Karpas-422 (cell line): ENCODE measurements around the gene RIMKLB. TPM values are rescaled to one million over a fixed set of nuclear protein-coding genes. Genes with fewer than 3 reads are reported as not detected.

Experiments used
- DNase-seq: peaks from one replicate; pipeline ENCODE4 v3.0.0-alpha.2; 2015
- H2AFZ ChIP-seq: fragments of 200-600 bp; sonication (generic); 2 replicates; pipeline ENCODE4 v1.6.1; 2014; ENCODE audit warnings: antibody characterized with exemption, low read length, mixed read lengths
- H3K27ac ChIP-seq: fragments of 200-600 bp; sonication (generic); 2 replicates; pipeline ENCODE4 v1.5.1; 2014; ENCODE audit warnings: mild to moderate bottlenecking, low read length, moderate library complexity
- H3K27me3 ChIP-seq: fragments of 200-600 bp; sonication (generic); 2 replicates; pipeline ENCODE4 v1.6.1; 2014; ENCODE audit warnings: low read length, mixed read lengths
- H3K36me3 ChIP-seq: fragments of 200-600 bp; sonication (generic); 2 replicates; pipeline ENCODE4 v1.6.1; 2014; ENCODE audit warnings: low read length, mixed read lengths; ENCODE audit not compliant: insufficient read depth
- H3K4me1 ChIP-seq: fragments of 200-600 bp; sonication (generic); 2 replicates; pipeline ENCODE4 v1.6.1; 2014; ENCODE audit warnings: mild to moderate bottlenecking, low read length, mixed read lengths
- H3K4me2 ChIP-seq: fragments of 200-600 bp; sonication (generic); 2 replicates; pipeline ENCODE4 v1.6.1; 2014; ENCODE audit warnings: low read length, low read depth, mild to moderate bottlenecking; ENCODE audit not compliant: poor library complexity, severe bottlenecking
- H3K4me3 ChIP-seq: fragments of 200-600 bp; sonication (generic); 2 replicates; pipeline ENCODE4 v1.5.1; 2014; ENCODE audit warnings: mild to moderate bottlenecking, antibody characterized with exemption, low read length, mixed read lengths
- H3K79me2 ChIP-seq: fragments of 200-600 bp; sonication (generic); 2 replicates; pipeline ENCODE4 v1.6.1; 2014; ENCODE audit warnings: mild to moderate bottlenecking, low read length, mixed read lengths
- H3K9ac ChIP-seq: fragments of 200-600 bp; sonication (generic); 2 replicates; pipeline ENCODE4 v1.6.0; 2014; ENCODE audit warnings: low read length
- H3K9me2 ChIP-seq: fragments of 200-600 bp; sonication (generic), shearing (Covaris generic); replicated peaks from 2 replicates; pipeline ENCODE4 v1.6.0; 2014; ENCODE audit warnings: mild to moderate bottlenecking, low read length, moderate library complexity; ENCODE audit not compliant: insufficient read depth
- H3K9me3 ChIP-seq: fragments of 300-700, 200-600 bp; sonication (generic); 2 replicates; pipeline ENCODE4 v1.6.1; 2014; ENCODE audit warnings: low read length, mixed read lengths
- H4K20me1 ChIP-seq: fragments of 200-600 bp; sonication (generic); 2 replicates; pipeline ENCODE4 v1.6.1; 2014; ENCODE audit warnings: mild to moderate bottlenecking, antibody characterized with exemption, low read length, low read depth; ENCODE audit not compliant: insufficient read depth
- total RNA-seq: library from RNA; depleted of rRNA; stranded (reverse); fragments of >200 nt; shearing (Covaris generic); gene quantifications from 2 replicates; pipeline ENCODE4 v1.2.3, GENCODE V29; 2014; ENCODE audit warnings: low replicate concordance; rRNA removed

RIMKLB gene
- total RNA-seq, result 0.89 and 0.90 TPM in 2 replicates

GRCh38 chr12:8697476-8698131 lies at the start of gene RIMKLB:
TSS of gene RIMKLB (plus strand) at chr12:8697991. CDS start at chr12:8713867, 15,876 bp downstream.
- Histone ChIP-seq H3K27ac (no peak within 1 kb of the TSS), H3K79me2 (no peaks in the 10 kb centered on the region), H3K4me3 (peak within 1 kb of the TSS; percentile 78), H3K27me3 (no peaks in the 10 kb centered on the region), H3K36me3 (no peaks in the 10 kb centered on the region), H2AFZ (peak within 1 kb of the TSS; percentile 87), H3K4me1 (peaks cover 21% of the 10 kb centered on the region), H3K4me2 (peak within 1 kb of the TSS; percentile 78), H3K9me3 (no peaks in the 10 kb centered on the region), H3K9me2 (no peaks in the 10 kb centered on the region), H4K20me1 (no peaks in the 10 kb centered on the region), H3K9ac (peak within 1 kb of the TSS; percentile 54)
- DNase-seq, result peak; percentile 77

- H3K9ac ChIP-seq, result no peak overlapping the region
- no peaks in the 10 kb centered on the region for H3K36me3 ChIP-seq
- no peaks in the 10 kb centered on the region for H4K20me1 ChIP-seq
- no peak overlapping the region for H3K4me2 ChIP-seq
- H3K79me2 ChIP-seq, result no peaks in the 10 kb centered on the region
- H3K27me3 ChIP-seq, result no peaks in the 10 kb centered on the region
- no peak overlapping the region for H3K4me3 ChIP-seq
- DNase-seq, result no peak
- H2AFZ ChIP-seq, result no peak overlapping the region
- H3K9me2 ChIP-seq, result no peaks in the 10 kb centered on the region
- no peaks in the 10 kb centered on the region for H3K9me3 ChIP-seq
- H3K27ac ChIP-seq, result no peak overlapping the region
- H3K4me1 ChIP-seq, result no peaks in the 10 kb centered on the region
Observed at GRCh38 chr12:8648576-8649205, 49.1 kb upstream of the RIMKLB start.

GRCh38 chr12:8655421-8655820 lies 42.4 kb upstream of the RIMKLB start:
- H3K27me3 ChIP-seq, result no peaks in the 10 kb centered on the region
- no peak overlapping the region for H3K4me2 ChIP-seq

GRCh38 chr12:8658346-8658745 lies 39.4 kb upstream of the RIMKLB start:
- no peaks in the 10 kb centered on the region for H3K9me3 ChIP-seq
- H3K27me3 ChIP-seq, result no peaks in the 10 kb centered on the region
- no peak overlapping the region for H2AFZ ChIP-seq
- no peaks in the 10 kb centered on the region for H3K79me2 ChIP-seq
- no peaks in the 10 kb centered on the region for H3K36me3 ChIP-seq
- H3K9me2 ChIP-seq, result no peaks in the 10 kb centered on the region
- H3K9ac ChIP-seq, result no peak overlapping the region
- no peak overlapping the region for H3K4me3 ChIP-seq
- no peak overlapping the region for H3K4me2 ChIP-seq
- H3K27ac ChIP-seq, result no peak overlapping the region
- no peaks in the 10 kb centered on the region for H3K4me1 ChIP-seq
- H4K20me1 ChIP-seq, result no peaks in the 10 kb centered on the region
- no peak for DNase-seq

More at GRCh38 chr12:8655421-8655820, 42.4 kb upstream of the RIMKLB start:
- no peaks in the 10 kb centered on the region for H3K4me1 ChIP-seq
- H4K20me1 ChIP-seq, result no peaks in the 10 kb centered on the region
- H3K4me3 ChIP-seq, result no peak overlapping the region
- H3K36me3 ChIP-seq, result no peaks in the 10 kb centered on the region
- no peaks in the 10 kb centered on the region for H3K9me2 ChIP-seq
- no peak for DNase-seq
- no peaks in the 10 kb centered on the region for H3K79me2 ChIP-seq
- no peaks in the 10 kb centered on the region for H3K9me3 ChIP-seq
- no peak overlapping the region for H2AFZ ChIP-seq
- no peak overlapping the region for H3K27ac ChIP-seq
- no peak overlapping the region for H3K9ac ChIP-seq

GRCh38 chr12:8661016-8661415 lies 36.8 kb upstream of the RIMKLB start:
- H4K20me1 ChIP-seq, result no peaks in the 10 kb centered on the region
- no peak overlapping the region for H3K4me2 ChIP-seq
- no peak overlapping the region for H3K4me3 ChIP-seq
- DNase-seq, result no peak
- H3K9me3 ChIP-seq, result no peaks in the 10 kb centered on the region
- no peaks in the 10 kb centered on the region for H3K36me3 ChIP-seq
- H3K9ac ChIP-seq, result no peak overlapping the region
- H3K4me1 ChIP-seq, result no peaks in the 10 kb centered on the region
- no peaks in the 10 kb centered on the region for H3K79me2 ChIP-seq
- H3K27ac ChIP-seq, result no peak overlapping the region
- H2AFZ ChIP-seq, result 0 out of 2 replicates have a peak overlapping the region, but pooled peaks have one; percentile 36
- no peaks in the 10 kb centered on the region for H3K9me2 ChIP-seq
- H3K27me3 ChIP-seq, result no peaks in the 10 kb centered on the region

GRCh38 chr12:8661751-8662150 lies 36.0 kb upstream of the RIMKLB start:
- H3K36me3 ChIP-seq, result no peaks in the 10 kb centered on the region
- no peaks in the 10 kb centered on the region for H3K4me1 ChIP-seq
- no peak overlapping the region for H2AFZ ChIP-seq
- H3K9ac ChIP-seq, result no peak overlapping the region
- no peaks in the 10 kb centered on the region for H4K20me1 ChIP-seq
- H3K4me2 ChIP-seq, result no peak overlapping the region
- no peaks in the 10 kb centered on the region for H3K9me3 ChIP-seq
- H3K9me2 ChIP-seq, result no peaks in the 10 kb centered on the region
- H3K79me2 ChIP-seq, result no peaks in the 10 kb centered on the region
- H3K27me3 ChIP-seq, result no peaks in the 10 kb centered on the region
- DNase-seq, result no peak
- no peak overlapping the region for H3K27ac ChIP-seq
- no peak overlapping the region for H3K4me3 ChIP-seq

GRCh38 chr12:8662593-8662992 lies 35.2 kb upstream of the RIMKLB start, which contains the start of gene MFAP5:
TSS of gene MFAP5 (minus strand) at chr12:8662826. CDS start at chr12:8662104, 722 bp downstream.
- H3K36me3 ChIP-seq, result no peaks in the 10 kb centered on the region
- H3K4me3 ChIP-seq, result no peak within 1 kb of the TSS
- no peak within 1 kb of the TSS for H3K9ac ChIP-seq
- H3K9me2 ChIP-seq, result no peaks in the 10 kb centered on the region
- no peaks in the 10 kb centered on the region for H4K20me1 ChIP-seq
- no peaks in the 10 kb centered on the region for H3K27me3 ChIP-seq
- no peak for DNase-seq
- peaks cover 7% of the 10 kb centered on the region for H3K4me1 ChIP-seq
- H3K27ac ChIP-seq, result no peak within 1 kb of the TSS
- H3K4me2 ChIP-seq, result no peak within 1 kb of the TSS
- no peaks in the 10 kb centered on the region for H3K79me2 ChIP-seq
- no peaks in the 10 kb centered on the region for H3K9me3 ChIP-seq
- H2AFZ ChIP-seq, result no peak within 1 kb of the TSS

- no peaks in the 10 kb centered on the region for H3K79me2 ChIP-seq
Observed at GRCh38 chr12:8664228-8664913, 33.4 kb upstream of the RIMKLB start.

More at GRCh38 chr12:8664228-8664913, 33.4 kb upstream of the RIMKLB start:
- Histone ChIP-seq H3K4me3 (no peak overlapping the region), H3K27ac (no peak overlapping the region), H2AFZ (no peak overlapping the region), H3K9me3 (no peaks in the 10 kb centered on the region), H3K9me2 (no peaks in the 10 kb centered on the region), H3K4me2 (no peak overlapping the region), H4K20me1 (no peaks in the 10 kb centered on the region), H3K4me1 (peaks cover 15% of the 10 kb centered on the region), H3K27me3 (no peaks in the 10 kb centered on the region), H3K9ac (no peak overlapping the region), H3K36me3 (no peaks in the 10 kb centered on the region)
- DNase-seq, result no peak
